GM12878 (cell line): Measurements from ENCODE around the gene CCL22. TPM values are rescaled to one million over a fixed set of nuclear protein-coding genes. Genes with fewer than 3 reads are reported as not detected.

Experiments
- DPF2 ChIP-seq: fragments of 450-650 bp; IDR thresholded peaks from 2 replicates; pipeline ENCODE4 v1.6.1; 2017; ENCODE audit warnings: mild to moderate bottlenecking
- JUNB ChIP-seq: IDR thresholded peaks from 2 replicates; pipeline ENCODE4 v1.6.1; 2016; ENCODE audit warnings: antibody characterized with exemption, mild to moderate bottlenecking
- KAT2A ChIP-seq: conservative IDR thresholded peaks from 2 replicates; pipeline ENCODE4 v1.6.1; 2011; ENCODE audit warnings: low read depth, low read length; ENCODE audit not compliant: control insufficient read depth
- KLF5 ChIP-seq: fragments of 450-650 bp; IDR thresholded peaks from 2 replicates; pipeline ENCODE4 v1.6.1; 2014; ENCODE audit warnings: mild to moderate bottlenecking; ENCODE audit not compliant: partially characterized antibody
- PAX5 ChIP-seq: IDR thresholded peaks from 2 replicates; pipeline ENCODE4 v1.6.1; 2011; ENCODE audit warnings: low read depth, low read length, borderline replicate concordance
- TBL1XR1 ChIP-seq: IDR thresholded peaks from 2 replicates; pipeline ENCODE4 v1.6.1; 2012; ENCODE audit warnings: low read depth, low read length, improper control_type of control experiment
- ZNF207 ChIP-seq: fragments of 450-650 bp; IDR thresholded peaks from 2 replicates; pipeline ENCODE4 v1.6.1; 2014; ENCODE audit warnings: antibody characterized with exemption, mild to moderate bottlenecking, borderline replicate concordance
- ZSCAN29 ChIP-seq: fragments of 450-650 bp; IDR thresholded peaks from 2 replicates; pipeline ENCODE4 v1.6.1; 2017; ENCODE audit warnings: mild to moderate bottlenecking, moderate library complexity
- ZZZ3 ChIP-seq: IDR thresholded peaks from 2 replicates; pipeline ENCODE4 v1.6.1; 2011; ENCODE audit warnings: low read depth; ENCODE audit not compliant: control insufficient read depth, insufficient read length
- polyA plus RNA-seq, 11 experiments: library from polyadenylated mRNA; depleted of rRNA in 4 of 11; unstranded in 6 of 11; stranded (reverse) in 5 of 11; fragments of >200 nt; fragmentation: Nextera tagmentation in 4 of 11; fragmentation: Illumina TruSeq in 1 of 11; extraction: Ambion mirVana in 4 of 11; extraction: Trizol in 1 of 11; gene quantifications; 1 replicate in 1 of 11; 2 replicates in 10 of 11; pipeline versions ENCODE4 v1.2.1 to v1.2.3, GENCODE V29; 2011 to 2016; ENCODE audit warnings: inconsistent platforms in 2 of 11, missing spikeins in 2 of 11, low read depth in 1 of 11
- total RNA-seq, 4 experiments: library from RNA; depleted of rRNA in 3 of 4; stranded (reverse); fragments of >200 nt in 3 of 4; fragmentation: Illumina TruSeq in 1 of 4; extraction: Trizol in 1 of 4; gene quantifications; 2 replicates each; pipeline versions ENCODE4 v1.2.1 to v1.2.3, GENCODE V29; 2013 to 2021
- TF ChIP-seq, protein P1 (sequence below): fragments of 450-650 bp; IDR thresholded peaks from 2 replicates; pipeline ENCODE4 v1.6.1; 2017; ENCODE audit warnings: borderline replicate concordance
- TF ChIP-seq, protein P2 (sequence below): fragments of 450-650 bp; IDR thresholded peaks from 2 replicates; pipeline ENCODE4 v1.6.1; 2017; ENCODE audit warnings: low read depth, mild to moderate bottlenecking, moderate library complexity
- TF ChIP-seq, protein P3 (sequence below): fragments of 450-650 bp; IDR thresholded peaks from 2 replicates; pipeline ENCODE4 v1.6.1; 2017; ENCODE audit warnings: mild to moderate bottlenecking, moderate library complexity

CCL22 gene
- total and polyA plus RNA-seq, 10 of the 15 experiments (the other 5 are each of a cell fraction or from before 2014, with no cell fraction given): 38.0 to 704 (median 349) TPM

DNA sequence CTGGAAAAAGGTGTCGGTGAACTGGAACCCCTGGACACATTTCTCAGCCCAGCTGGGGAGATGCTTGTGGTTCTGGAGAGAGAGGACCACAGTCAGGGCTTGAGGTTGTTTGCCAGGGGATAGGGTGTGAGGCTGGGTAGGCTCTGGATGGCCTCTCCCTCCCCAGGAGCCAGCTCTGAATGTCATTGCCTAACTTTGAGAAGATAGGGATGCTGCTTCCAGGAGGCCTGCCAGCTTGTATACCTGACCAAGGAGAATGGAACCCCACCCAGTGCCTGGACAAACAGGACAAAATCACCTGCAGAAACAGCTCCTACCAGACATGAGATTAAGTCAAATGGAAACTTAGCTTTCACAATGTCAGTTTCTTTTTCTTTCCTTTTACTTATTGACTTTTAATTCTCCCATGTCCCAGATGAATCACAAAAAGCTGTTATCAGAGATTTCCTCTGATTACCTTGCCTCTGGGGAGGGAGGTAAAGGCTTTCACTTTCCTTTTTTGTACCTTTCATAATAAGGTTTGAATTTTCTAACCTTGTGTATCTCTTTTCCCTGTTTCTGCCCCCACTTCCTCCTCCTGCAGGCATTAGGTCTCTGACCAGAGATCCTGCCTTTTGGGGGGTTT lies 44.3 kb upstream of the CCL22 start (continued):
- TF ChIP-seq, protein P1, sequence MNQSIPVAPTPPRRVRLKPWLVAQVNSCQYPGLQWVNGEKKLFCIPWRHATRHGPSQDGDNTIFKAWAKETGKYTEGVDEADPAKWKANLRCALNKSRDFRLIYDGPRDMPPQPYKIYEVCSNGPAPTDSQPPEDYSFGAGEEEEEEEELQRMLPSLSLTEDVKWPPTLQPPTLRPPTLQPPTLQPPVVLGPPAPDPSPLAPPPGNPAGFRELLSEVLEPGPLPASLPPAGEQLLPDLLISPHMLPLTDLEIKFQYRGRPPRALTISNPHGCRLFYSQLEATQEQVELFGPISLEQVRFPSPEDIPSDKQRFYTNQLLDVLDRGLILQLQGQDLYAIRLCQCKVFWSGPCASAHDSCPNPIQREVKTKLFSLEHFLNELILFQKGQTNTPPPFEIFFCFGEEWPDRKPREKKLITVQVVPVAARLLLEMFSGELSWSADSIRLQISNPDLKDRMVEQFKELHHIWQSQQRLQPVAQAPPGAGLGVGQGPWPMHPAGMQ: no peak
- TF ChIP-seq KAT2A (no peak), PAX5 (no peak), ZSCAN29 (no peak), JUNB (peak; percentile 47; the same call in 1 of the 2 replicates), ZZZ3 (no peak), TBL1XR1 (no peak), ZNF207 (no peak), KLF5 (no peak), DPF2 (0 out of 2 replicates have a peak, but pooled peaks have one; percentile 19)
- TF ChIP-seq, protein P2, sequence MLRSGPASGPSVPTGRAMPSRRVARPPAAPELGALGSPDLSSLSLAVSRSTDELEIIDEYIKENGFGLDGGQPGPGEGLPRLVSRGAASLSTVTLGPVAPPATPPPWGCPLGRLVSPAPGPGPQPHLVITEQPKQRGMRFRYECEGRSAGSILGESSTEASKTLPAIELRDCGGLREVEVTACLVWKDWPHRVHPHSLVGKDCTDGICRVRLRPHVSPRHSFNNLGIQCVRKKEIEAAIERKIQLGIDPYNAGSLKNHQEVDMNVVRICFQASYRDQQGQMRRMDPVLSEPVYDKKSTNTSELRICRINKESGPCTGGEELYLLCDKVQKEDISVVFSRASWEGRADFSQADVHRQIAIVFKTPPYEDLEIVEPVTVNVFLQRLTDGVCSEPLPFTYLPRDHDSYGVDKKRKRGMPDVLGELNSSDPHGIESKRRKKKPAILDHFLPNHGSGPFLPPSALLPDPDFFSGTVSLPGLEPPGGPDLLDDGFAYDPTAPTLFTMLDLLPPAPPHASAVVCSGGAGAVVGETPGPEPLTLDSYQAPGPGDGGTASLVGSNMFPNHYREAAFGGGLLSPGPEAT: peak; percentile 48; the same call in 1 of the 2 replicates
- TF ChIP-seq, protein P3, sequence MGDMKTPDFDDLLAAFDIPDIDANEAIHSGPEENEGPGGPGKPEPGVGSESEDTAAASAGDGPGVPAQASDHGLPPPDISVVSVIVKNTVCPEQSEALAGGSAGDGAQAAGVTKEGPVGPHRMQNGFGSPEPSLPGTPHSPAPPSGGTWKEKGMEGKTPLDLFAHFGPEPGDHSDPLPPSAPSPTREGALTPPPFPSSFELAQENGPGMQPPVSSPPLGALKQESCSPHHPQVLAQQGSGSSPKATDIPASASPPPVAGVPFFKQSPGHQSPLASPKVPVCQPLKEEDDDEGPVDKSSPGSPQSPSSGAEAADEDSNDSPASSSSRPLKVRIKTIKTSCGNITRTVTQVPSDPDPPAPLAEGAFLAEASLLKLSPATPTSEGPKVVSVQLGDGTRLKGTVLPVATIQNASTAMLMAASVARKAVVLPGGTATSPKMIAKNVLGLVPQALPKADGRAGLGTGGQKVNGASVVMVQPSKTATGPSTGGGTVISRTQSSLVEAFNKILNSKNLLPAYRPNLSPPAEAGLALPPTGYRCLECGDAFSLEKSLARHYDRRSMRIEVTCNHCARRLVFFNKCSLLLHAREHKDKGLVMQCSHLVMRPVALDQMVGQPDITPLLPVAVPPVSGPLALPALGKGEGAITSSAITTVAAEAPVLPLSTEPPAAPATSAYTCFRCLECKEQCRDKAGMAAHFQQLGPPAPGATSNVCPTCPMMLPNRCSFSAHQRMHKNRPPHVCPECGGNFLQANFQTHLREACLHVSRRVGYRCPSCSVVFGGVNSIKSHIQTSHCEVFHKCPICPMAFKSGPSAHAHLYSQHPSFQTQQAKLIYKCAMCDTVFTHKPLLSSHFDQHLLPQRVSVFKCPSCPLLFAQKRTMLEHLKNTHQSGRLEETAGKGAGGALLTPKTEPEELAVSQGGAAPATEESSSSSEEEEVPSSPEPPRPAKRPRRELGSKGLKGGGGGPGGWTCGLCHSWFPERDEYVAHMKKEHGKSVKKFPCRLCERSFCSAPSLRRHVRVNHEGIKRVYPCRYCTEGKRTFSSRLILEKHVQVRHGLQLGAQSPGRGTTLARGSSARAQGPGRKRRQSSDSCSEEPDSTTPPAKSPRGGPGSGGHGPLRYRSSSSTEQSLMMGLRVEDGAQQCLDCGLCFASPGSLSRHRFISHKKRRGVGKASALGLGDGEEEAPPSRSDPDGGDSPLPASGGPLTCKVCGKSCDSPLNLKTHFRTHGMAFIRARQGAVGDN: no peak
- TF ChIP-seq, all 136 proteins: peak for 9
